Measurements from ENCODE around the gene SARM1. TPM values are rescaled to one million over a fixed set of nuclear protein-coding genes. Genes with fewer than 3 reads are reported as not detected.

Gene SARM1
- polyA plus RNA-seq, 1 of the 3 experiments (the other 2 are of a cell fraction) = 17.4 TPM

GRCh38 chr17:28371245-28372202 lies at the start of gene SARM1 (continued):
- TF ChIP-seq FOSL2 (IDR thresholded peaks at IDR 0.05; ENCODE audit: borderline replicate concordance, low read depth) (no peak), GABPA (IDR thresholded peaks at IDR 0.05; ENCODE audit: low read depth) (no peak), RXRA (IDR thresholded peaks at IDR 0.05; ENCODE audit: borderline replicate concordance, low read depth) (no peak), TAF1 (IDR thresholded peaks at IDR 0.05; ENCODE audit: borderline replicate concordance, low read depth, low read length) (peak; percentile 20; the same call in 1 of the 2 replicates), MXI1 (IDR thresholded peaks at IDR 0.05; ENCODE audit: low read depth, low read length) (peak; percentile 78), IRF3 (IDR thresholded peaks at IDR 0.05; ENCODE audit: low read depth, low read length) (no peak), SIN3A (IDR thresholded peaks at IDR 0.05; ENCODE audit: borderline replicate concordance, low read depth, low read length) (no peak), RCOR1 (IDR thresholded peaks at IDR 0.05; ENCODE audit: low read length) (no peak)
- TF ChIP-seq, protein P1, sequence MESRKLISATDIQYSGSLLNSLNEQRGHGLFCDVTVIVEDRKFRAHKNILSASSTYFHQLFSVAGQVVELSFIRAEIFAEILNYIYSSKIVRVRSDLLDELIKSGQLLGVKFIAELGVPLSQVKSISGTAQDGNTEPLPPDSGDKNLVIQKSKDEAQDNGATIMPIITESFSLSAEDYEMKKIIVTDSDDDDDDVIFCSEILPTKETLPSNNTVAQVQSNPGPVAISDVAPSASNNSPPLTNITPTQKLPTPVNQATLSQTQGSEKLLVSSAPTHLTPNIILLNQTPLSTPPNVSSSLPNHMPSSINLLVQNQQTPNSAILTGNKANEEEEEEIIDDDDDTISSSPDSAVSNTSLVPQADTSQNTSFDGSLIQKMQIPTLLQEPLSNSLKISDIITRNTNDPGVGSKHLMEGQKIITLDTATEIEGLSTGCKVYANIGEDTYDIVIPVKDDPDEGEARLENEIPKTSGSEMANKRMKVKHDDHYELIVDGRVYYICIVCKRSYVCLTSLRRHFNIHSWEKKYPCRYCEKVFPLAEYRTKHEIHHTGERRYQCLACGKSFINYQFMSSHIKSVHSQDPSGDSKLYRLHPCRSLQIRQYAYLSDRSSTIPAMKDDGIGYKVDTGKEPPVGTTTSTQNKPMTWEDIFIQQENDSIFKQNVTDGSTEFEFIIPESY (IDR thresholded peaks at IDR 0.05; ENCODE audit: borderline replicate concordance, low read depth) = no peak

GRCh38 chr17:28324267-28324745 lies 47.2 kb upstream of the SARM1 start:
- WGBS (ENCODE audit: low lambda C conversion rate) = 81% methylated on average over 5 of the region's 5 CpGs
- H3K9me2 ChIP-seq = no peaks in the 10 kb centered on the region

More at GRCh38 chr17:28324267-28324745, 47.2 kb upstream of the SARM1 start:
- DNase-seq = no peak
- ChIA-PET CTCF (interaction anchor here (0.7 to 1.8 kb wide), 2 partner anchors 92 to 592 kb away, joined by 3 to 6 read pairs; no protein-coding TSS in a partner anchor), POLR2A (no interaction called here)
- Histone ChIP-seq H3K4me1 (ENCODE audit: control insufficient read depth in 1 of 2, insufficient read depth in 2 of 2, low read depth in 1 of 2, low read length in 1 of 2) (peaks cover 0 to 8% of the 10 kb centered on the region in 2 experiments; a peak in 1 of 4 replicates), H3K79me2 (ENCODE audit: insufficient read depth) (peaks cover 25% of the 10 kb centered on the region), H3K27me3 (ENCODE audit: insufficient read depth) (no peaks in the 10 kb centered on the region), H3K9me3 (no peaks in the 10 kb centered on the region), H3K27ac (ENCODE audit: low read depth in 2 of 2, low read length in 1 of 2) (0 out of 4 replicates have a peak overlapping the region, but pooled peaks of 1 of the 2 experiments have one; percentile 3), H3K9ac (no peak overlapping the region), H3K36me3 (replicated peaks in 1 of 2; ENCODE audit: control insufficient read depth in 1 of 2, insufficient read depth in 2 of 2, low read length in 1 of 2) (peaks cover 23 to 26% of the 10 kb centered on the region in 2 experiments), H3K4me2 (no peak overlapping the region), H3F3A (replicated peaks; ENCODE audit: insufficient read depth) (peaks cover 4% of the 10 kb centered on the region), H4K20me1 (ENCODE audit: insufficient read depth) (no peaks in the 10 kb centered on the region), H3K4me3 (ENCODE audit: low read depth in 2 of 2, low read length in 1 of 2) (no peak overlapping the region), H2AFZ (ENCODE audit: low read depth) (no peak overlapping the region)
- TF ChIP-seq, protein P2, sequence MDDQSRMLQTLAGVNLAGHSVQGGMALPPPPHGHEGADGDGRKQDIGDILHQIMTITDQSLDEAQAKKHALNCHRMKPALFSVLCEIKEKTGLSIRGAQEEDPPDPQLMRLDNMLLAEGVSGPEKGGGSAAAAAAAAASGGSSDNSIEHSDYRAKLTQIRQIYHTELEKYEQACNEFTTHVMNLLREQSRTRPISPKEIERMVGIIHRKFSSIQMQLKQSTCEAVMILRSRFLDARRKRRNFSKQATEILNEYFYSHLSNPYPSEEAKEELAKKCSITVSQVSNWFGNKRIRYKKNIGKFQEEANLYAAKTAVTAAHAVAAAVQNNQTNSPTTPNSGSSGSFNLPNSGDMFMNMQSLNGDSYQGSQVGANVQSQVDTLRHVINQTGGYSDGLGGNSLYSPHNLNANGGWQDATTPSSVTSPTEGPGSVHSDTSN (IDR thresholded peaks at IDR 0.05) = no peak
- TF ChIP-seq RCOR1 (IDR thresholded peaks at IDR 0.05; ENCODE audit: low read length) (no peak), SMC3 (IDR thresholded peaks at IDR 0.05; ENCODE audit: low read depth, low read length) (no peak), FOXM1 (IDR thresholded peaks at IDR 0.05; ENCODE audit: low read depth) (no peak), FOSL2 (IDR thresholded peaks at IDR 0.05; ENCODE audit: borderline replicate concordance, low read depth) (no peak), MAX (IDR thresholded peaks at IDR 0.05; ENCODE audit: low read depth) (no peak), ELF1 (IDR thresholded peaks at IDR 0.05) (no peak)
